Effector memory CD4-positive, alpha-beta T cell (primary cell): Measurements from ENCODE around the gene DHRS13.

Experiments
- DNase-seq, 3 donors: peaks; one replicate each; pipeline ENCODE4 v3.0.0-alpha.2; 2020
- H3K27ac ChIP-seq: 2 replicates; pipeline ENCODE4 v1.7.0; 2013; ENCODE audit warnings: mild to moderate bottlenecking, low read length, moderate library complexity; ENCODE audit not compliant: insufficient read depth, poor library complexity, severe bottlenecking
- H3K27me3 ChIP-seq: replicated peaks from 2 replicates; pipeline ENCODE4 v1.7.0; 2013; ENCODE audit warnings: mild to moderate bottlenecking, low read length; ENCODE audit not compliant: insufficient read depth, control insufficient read depth, poor library complexity, severe bottlenecking
- H3K36me3 ChIP-seq: 2 replicates; pipeline ENCODE4 v1.7.0; 2013; ENCODE audit warnings: mild to moderate bottlenecking, low read length, moderate library complexity; ENCODE audit not compliant: control insufficient read depth, insufficient read depth
- H3K4me1 ChIP-seq: 2 replicates; pipeline ENCODE4 v1.7.0; 2013; ENCODE audit warnings: low read length, mild to moderate bottlenecking; ENCODE audit not compliant: control insufficient read depth, insufficient read depth, poor library complexity, severe bottlenecking
- H3K4me3 ChIP-seq: 2 replicates; pipeline ENCODE4 v1.7.0; 2013; ENCODE audit warnings: low read length, low read depth, mild to moderate bottlenecking; ENCODE audit not compliant: insufficient read depth, poor library complexity, severe bottlenecking
- H3K9me3 ChIP-seq: 2 replicates; pipeline ENCODE4 v1.7.0; 2013; ENCODE audit warnings: mild to moderate bottlenecking, low read length, moderate library complexity; ENCODE audit not compliant: control insufficient read depth

DHRS13 gene

DNA sequence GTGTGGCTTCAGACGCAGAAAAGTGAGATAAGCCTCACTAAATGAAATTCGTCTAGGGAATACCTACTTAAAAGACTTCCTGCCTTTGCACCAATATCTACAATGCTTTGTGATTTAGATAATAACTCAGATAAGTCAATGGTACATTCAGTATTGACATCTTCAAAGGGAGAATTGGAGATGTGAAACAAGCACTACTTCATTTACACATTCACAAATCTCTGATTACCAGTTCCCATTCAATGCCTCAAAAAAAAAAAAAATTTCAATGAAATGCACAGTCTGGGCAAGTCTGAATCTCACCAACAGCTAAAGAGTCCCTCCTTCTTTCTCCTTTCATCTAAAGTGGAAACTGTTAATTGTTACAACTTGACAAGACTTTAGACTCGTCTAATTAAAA, 44.8 kb upstream of the DHRS13 start:
- H3K27ac ChIP-seq = peak overlapping the region; percentile 86
- H3K27me3 ChIP-seq = no peaks in the 10 kb centered on the region
- H3K36me3 ChIP-seq = peaks cover 8% of the 10 kb centered on the region
- H3K4me3 ChIP-seq = peak overlapping the region; percentile 94
- H3K9me3 ChIP-seq = no peaks in the 10 kb centered on the region
- peaks cover 24% of the 10 kb centered on the region for H3K4me1 ChIP-seq
- DNase-seq = no peak

DNA sequence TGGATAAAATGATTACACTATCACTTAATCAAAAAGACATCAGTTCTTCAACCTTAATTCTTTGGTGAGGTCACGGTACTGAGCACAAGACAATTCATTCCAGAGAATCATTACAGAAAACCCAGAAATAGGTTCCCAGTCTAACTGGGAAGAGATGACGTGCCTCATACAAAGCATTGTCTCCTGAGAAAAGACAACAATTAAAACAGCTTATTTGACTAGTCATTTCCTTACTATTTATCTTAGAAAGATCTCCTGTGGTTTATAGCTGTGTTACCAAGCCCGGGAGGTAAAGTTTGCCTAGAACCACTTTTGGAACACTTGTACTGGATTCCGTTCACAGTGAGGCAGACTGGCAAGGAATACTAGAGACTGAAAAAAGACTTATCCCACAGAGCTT, 43.4 kb upstream of the DHRS13 start:
- H3K36me3 ChIP-seq = peaks cover 8% of the 10 kb centered on the region
- no peaks in the 10 kb centered on the region for H3K9me3 ChIP-seq
- peak in 1 of 3 donors; percentile 9 for DNase-seq
- H3K4me3 ChIP-seq = no peak overlapping the region
- H3K4me1 ChIP-seq = peaks cover 28% of the 10 kb centered on the region
- H3K27ac ChIP-seq = peak overlapping the region; percentile 21
- H3K27me3 ChIP-seq = no peaks in the 10 kb centered on the region

DNA sequence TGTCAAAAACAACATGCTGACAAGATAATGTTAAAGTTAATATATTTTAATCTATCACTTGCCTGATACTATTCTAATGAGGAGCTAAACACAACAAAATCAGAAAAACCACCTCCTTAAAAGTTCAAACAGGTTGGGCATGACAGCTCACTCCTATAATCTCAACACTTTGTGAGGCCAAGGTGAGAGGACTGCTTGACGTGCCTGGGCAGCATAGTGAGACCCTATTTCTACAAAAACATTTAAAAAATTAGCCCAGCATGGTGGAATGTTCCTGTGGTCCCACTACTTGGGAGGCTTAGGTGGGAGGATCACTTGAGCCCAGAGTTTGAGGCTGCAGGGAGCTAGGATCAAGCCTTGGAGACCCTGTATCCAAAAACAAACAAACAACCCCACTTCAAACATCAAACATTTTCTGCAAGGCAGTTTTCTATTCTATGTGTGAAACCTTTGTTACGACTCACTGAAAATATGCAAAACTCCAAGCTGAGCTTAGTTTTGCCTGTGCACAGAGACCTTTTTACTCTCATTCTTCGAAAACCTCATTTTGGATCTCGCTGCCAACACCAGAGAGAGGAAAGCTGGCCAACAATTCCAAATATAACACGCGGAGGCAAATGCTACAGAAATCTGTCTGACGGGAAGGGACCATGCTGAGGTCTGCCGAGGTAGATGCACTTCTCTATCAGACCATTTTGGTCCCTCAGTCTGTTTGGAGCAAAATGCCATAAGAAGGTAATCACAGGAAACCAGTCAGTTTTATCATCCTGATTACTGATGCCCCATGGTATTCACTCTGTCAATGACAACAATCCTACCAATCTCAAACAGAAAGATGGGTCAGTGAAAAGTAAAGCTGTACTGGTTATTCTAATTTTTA, 42.2 kb upstream of the DHRS13 start:
- Histone ChIP-seq H3K36me3 (peaks cover 8% of the 10 kb centered on the region), H3K4me3 (no peak overlapping the region), H3K4me1 (peaks cover 34% of the 10 kb centered on the region), H3K27ac (no peak overlapping the region), H3K27me3 (no peaks in the 10 kb centered on the region), H3K9me3 (no peaks in the 10 kb centered on the region)
- DNase-seq = no peak

DNA sequence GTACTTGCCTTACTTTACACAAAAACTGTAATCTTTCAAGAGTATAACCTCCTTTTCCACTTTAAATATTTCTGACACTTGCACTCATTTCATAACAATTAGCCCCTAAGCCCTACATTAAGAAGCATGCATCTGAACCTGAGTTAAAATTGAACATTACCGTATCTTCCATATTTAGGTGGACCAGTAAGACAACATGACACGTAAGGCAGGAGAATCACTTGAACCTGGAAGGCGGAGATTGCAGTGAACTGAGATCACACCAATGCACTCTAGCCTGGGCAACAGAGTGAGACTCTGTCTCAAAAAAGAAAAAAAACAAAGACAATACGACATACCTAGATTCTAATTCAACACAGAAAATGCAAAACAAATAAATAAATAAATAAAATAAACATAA, 41.5 kb upstream of the DHRS13 start:
- Histone ChIP-seq H3K4me3 (no peak overlapping the region), H3K36me3 (peaks cover 12% of the 10 kb centered on the region), H3K4me1 (peaks cover 38% of the 10 kb centered on the region), H3K27me3 (no peaks in the 10 kb centered on the region), H3K27ac (no peak overlapping the region), H3K9me3 (no peaks in the 10 kb centered on the region)
- DNase-seq = no peak

DNA sequence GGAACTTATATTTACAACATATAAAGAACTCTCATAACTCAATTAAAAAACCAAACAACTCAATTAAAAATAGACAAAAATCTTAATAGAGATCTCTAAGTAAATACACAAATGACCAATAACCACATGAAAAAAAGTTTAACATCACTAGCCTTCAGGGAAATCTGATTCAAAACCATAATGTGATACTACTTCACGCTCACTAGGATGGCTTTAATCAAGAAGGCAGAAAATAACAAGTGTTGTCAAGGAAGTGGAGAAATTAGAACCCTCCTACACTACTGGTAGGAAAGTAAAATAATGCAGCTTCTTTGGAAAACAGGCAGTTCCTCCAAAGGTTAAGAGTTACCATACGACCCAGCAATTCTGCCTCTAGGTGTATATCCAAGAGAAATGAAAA, 40.0 kb upstream of the DHRS13 start:
- H3K36me3 ChIP-seq = peaks cover 18% of the 10 kb centered on the region
- H3K4me1 ChIP-seq = peaks cover 30% of the 10 kb centered on the region
- H3K4me3 ChIP-seq = no peak overlapping the region
- no peaks in the 10 kb centered on the region for H3K27me3 ChIP-seq
- no peak for DNase-seq
- H3K9me3 ChIP-seq = no peaks in the 10 kb centered on the region
- no peak overlapping the region for H3K27ac ChIP-seq

DNA sequence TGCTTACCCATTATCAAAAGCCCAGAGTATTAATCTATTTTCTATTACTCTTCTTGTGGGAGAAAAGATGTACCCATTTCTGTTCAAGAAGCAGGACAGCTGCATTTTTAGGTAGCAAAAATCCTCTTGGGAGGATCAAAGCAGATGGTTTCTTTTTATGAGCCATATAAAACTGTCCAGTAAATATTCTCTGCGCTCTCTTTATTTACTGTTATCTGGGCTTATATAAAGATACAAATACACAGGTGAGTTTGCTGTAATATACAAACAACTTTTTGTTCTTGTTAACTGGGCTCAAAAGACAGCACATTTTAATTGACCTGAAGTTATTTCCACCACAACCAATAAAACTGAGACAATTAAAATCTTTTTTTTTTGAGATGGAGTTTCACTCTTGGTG, 38.4 kb upstream of the DHRS13 start:
- DNase-seq = no peak
- Histone ChIP-seq H3K27ac (no peak overlapping the region), H3K27me3 (no peaks in the 10 kb centered on the region), H3K36me3 (peaks cover 18% of the 10 kb centered on the region), H3K4me3 (no peak overlapping the region), H3K9me3 (no peaks in the 10 kb centered on the region), H3K4me1 (peaks cover 29% of the 10 kb centered on the region)

DNA sequence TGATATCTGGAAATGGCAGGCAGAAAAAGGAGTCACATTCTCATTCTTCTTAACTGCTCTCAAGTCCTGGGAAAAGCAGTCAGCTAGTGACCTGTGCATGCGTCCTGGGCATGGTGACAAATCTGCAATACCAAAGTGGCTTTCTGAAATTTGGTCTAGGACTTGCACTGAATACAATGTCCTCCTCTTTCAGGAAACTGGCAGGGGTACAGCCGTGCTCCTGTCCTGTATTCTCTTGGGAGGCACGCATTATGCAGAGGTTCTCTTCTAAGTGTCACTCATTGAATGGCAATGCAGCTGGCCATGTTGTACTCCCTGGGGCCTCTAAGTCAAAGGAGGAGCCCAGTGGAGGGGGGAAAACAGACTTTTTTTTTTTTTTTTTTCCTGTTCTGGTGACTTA, 37.8 kb upstream of the DHRS13 start:
- Histone ChIP-seq H3K27me3 (no peaks in the 10 kb centered on the region), H3K9me3 (no peaks in the 10 kb centered on the region), H3K4me1 (peaks cover 25% of the 10 kb centered on the region), H3K4me3 (no peak overlapping the region), H3K27ac (no peak overlapping the region), H3K36me3 (peaks cover 18% of the 10 kb centered on the region)
- DNase-seq = no peak

DNA sequence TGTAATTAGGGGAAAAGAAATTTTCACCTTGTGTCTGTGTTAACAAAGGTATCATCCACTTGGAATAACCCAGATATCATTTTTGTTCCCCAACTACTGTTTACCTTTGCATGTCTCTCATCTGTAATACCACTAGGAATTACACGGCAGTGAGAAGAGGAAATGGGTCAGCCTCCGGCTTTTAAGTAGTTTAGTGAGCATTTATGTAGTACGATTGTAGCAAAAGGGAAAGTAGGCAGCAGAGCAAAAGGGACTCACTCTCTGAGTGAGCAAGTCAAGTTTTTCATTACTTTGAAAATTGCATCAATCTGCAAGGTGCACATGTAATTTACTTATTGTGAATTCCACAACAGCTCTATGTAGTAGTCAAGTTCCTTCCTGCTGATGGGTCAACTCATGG, 37.3 kb upstream of the DHRS13 start:
- Histone ChIP-seq H3K4me1 (peaks cover 22% of the 10 kb centered on the region), H3K27me3 (no peaks in the 10 kb centered on the region), H3K36me3 (peaks cover 18% of the 10 kb centered on the region), H3K9me3 (no peaks in the 10 kb centered on the region), H3K27ac (no peak overlapping the region), H3K4me3 (no peak overlapping the region)
- no peak for DNase-seq

DNA sequence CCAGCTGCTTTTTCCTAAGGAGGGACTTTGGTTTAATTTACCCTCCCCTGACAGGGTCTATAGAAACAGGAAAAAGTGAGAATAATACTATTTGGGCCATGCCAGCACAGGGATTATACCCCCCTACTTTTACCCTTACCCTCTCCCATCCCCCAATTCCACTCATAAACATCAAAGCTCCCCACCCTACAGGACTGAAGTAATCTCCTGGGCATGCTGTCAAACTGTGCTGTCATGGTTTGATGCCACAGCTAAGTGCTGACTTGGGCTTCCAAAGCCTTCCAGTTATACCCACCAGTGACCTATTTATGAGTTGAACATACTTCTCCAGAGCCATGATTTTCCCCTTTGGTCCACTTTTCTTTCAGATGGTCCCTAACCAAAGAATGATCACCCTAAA, 35.7 kb upstream of the DHRS13 start:
- H3K36me3 ChIP-seq = peaks cover 18% of the 10 kb centered on the region
- H3K27me3 ChIP-seq = no peaks in the 10 kb centered on the region
- no peak overlapping the region for H3K4me3 ChIP-seq
- H3K27ac ChIP-seq = no peak overlapping the region
- no peak for DNase-seq
- H3K4me1 ChIP-seq = peaks cover 22% of the 10 kb centered on the region
- no peaks in the 10 kb centered on the region for H3K9me3 ChIP-seq

DNA sequence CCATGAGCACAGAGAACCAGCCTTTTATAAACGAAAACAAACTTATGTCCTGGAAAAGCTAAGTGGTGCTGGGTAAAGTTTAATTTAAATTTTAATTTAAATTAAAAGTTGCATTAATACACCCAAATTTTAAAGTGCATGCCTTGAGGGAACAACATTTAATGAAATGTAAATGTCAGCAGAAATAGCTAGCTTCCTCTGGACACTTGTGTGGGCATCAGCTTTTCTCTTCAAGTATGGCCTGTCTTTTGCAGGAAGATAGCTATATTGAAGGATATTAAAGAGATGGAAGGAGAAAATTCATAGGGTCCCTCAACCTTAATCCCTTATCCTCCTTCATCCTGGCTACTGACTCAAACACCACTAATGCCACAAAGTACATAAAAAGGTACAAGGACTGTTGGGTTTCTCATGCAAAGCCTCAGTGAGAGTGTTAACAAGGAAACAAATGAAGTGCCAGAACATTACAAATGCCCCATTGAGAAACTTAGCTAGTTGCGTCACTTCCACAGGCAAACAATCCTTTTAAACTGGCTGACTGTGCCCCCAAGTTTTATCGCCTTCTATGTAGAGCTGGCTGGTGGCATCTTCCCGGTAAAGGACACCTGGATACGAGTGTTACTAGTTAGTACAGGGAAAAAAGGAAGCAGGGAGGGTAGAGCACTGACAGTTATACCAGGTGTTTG, 34.3 kb upstream of the DHRS13 start:
- Histone ChIP-seq H3K4me3 (no peak overlapping the region), H3K4me1 (peaks cover 21% of the 10 kb centered on the region), H3K36me3 (peaks cover 15% of the 10 kb centered on the region), H3K27ac (no peak overlapping the region), H3K9me3 (no peaks in the 10 kb centered on the region), H3K27me3 (no peaks in the 10 kb centered on the region)
- DNase-seq = no peak
